Vagina (tissue), 2 donors: ENCODE data around the gene HAPLN2. TPM values are rescaled to one million over a fixed set of nuclear protein-coding genes. Genes with fewer than 3 reads are reported as not detected.
"Not testable (repeated sequence)": the region's sequence is repeated elsewhere in the genome, so short reads cannot be mapped to it uniquely, and the experiment has no call there.

ENCODE experiments used
- DNase-seq, 2 donors: peaks; one replicate each; pipeline ENCODE4 v3.0.0-alpha.2; 2017; ENCODE audit errors: extremely low spot score in 2 of 2
- H3K27ac ChIP-seq: fragments of 200-600 bp; sonication (generic); one replicate; pipeline ENCODE4 v1.5.1; 2019
- H3K27me3 ChIP-seq: fragments of 200-600 bp; sonication (generic); one replicate; pipeline ENCODE4 v1.5.1; 2019
- H3K36me3 ChIP-seq, 2 donors: fragments of 200-600 bp; sonication (generic); one replicate each; pipeline ENCODE4 v1.5.1; 2017 to 2019
- H3K4me1 ChIP-seq: fragments of 200-600 bp; sonication (generic); one replicate; pipeline ENCODE4 v1.5.1; 2019
- H3K4me3 ChIP-seq, 2 donors: fragments of 200-600 bp; sonication (generic); 1 replicate in 1 of 2; 2 replicates in 1 of 2; pipeline ENCODE4 v1.5.1; 2016 to 2019
- H3K9me3 ChIP-seq: fragments of 200-600 bp; sonication (generic); one replicate; pipeline ENCODE4 v1.5.1; 2019
- POLR2A ChIP-seq, 2 donors: fragments of 450-650 bp; IDR thresholded peaks; one replicate each; pipeline ENCODE4 v1.6.1; 2017; ENCODE audit warnings: antibody characterized with exemption in 2 of 2, mild to moderate bottlenecking in 2 of 2, moderate library complexity in 2 of 2
- POLR2AphosphoS5 ChIP-seq, 2 donors: sonication (generic); formaldehyde crosslinking; IDR thresholded peaks; one replicate each; pipeline ENCODE4 v1.9.0; 2017; ENCODE audit warnings: antibody characterized with exemption in 2 of 2, mild to moderate bottlenecking in 2 of 2, low read depth in 1 of 2; ENCODE audit not compliant: insufficient read depth in 1 of 2
- intact Hi-C: fragments of 100-400 bp; cut with DNase I; formaldehyde crosslinking; loops from one replicate; pipeline ENCODE4 v1.15.1; 2023
- total RNA-seq: library from RNA; depleted of rRNA; stranded (reverse); fragments of >200 nt; gene quantifications from one replicate; pipeline ENCODE4 v1.2.3, GENCODE V29; 2016
- TF ChIP-seq, protein P1 (sequence below), 3 experiments: fragments of 450-650 bp in 2 of 3; fragments of 200-600 bp in 1 of 3; sonication (generic) in 1 of 3; IDR thresholded peaks; one replicate each; pipeline ENCODE4 v1.5.1; 2017 to 2019; ENCODE audit warnings: antibody characterized with exemption in 3 of 3, mild to moderate bottlenecking in 2 of 3, moderate library complexity in 2 of 3

The HAPLN2 gene
- total RNA-seq, 1 donor from 2014 or later, result not detected

- intact Hi-C loops, result loop anchor here (5.0 kb wide), 2 partner anchors 47 to 473 kb away; partner anchors contain the start of gene NES
- Histone ChIP-seq H3K4me1 (peaks cover 8% of the 10 kb centered on the region), H3K36me3 (no peaks in the 10 kb centered on the region), H3K9me3 (no peaks in the 10 kb centered on the region), H3K27ac (no peak overlapping the region), H3K4me3 (no peak overlapping the region), H3K27me3 (peaks cover 5% of the 10 kb centered on the region)
- no peak for DNase-seq
- TF ChIP-seq POLR2AphosphoS5 (IDR thresholded peaks at IDR 0.05; ENCODE audit: insufficient read depth in 1 of 2, low read depth in 1 of 2), result no peak
- TF ChIP-seq, protein P1, sequence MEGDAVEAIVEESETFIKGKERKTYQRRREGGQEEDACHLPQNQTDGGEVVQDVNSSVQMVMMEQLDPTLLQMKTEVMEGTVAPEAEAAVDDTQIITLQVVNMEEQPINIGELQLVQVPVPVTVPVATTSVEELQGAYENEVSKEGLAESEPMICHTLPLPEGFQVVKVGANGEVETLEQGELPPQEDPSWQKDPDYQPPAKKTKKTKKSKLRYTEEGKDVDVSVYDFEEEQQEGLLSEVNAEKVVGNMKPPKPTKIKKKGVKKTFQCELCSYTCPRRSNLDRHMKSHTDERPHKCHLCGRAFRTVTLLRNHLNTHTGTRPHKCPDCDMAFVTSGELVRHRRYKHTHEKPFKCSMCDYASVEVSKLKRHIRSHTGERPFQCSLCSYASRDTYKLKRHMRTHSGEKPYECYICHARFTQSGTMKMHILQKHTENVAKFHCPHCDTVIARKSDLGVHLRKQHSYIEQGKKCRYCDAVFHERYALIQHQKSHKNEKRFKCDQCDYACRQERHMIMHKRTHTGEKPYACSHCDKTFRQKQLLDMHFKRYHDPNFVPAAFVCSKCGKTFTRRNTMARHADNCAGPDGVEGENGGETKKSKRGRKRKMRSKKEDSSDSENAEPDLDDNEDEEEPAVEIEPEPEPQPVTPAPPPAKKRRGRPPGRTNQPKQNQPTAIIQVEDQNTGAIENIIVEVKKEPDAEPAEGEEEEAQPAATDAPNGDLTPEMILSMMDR (IDR thresholded peaks at IDR 0.05), result no peak
- TF ChIP-seq POLR2A (IDR thresholded peaks at IDR 0.05), result no peak
Measured at GRCh38 chr1:156629823-156630449, 10.7 kb downstream of the HAPLN2 start.

DNA sequence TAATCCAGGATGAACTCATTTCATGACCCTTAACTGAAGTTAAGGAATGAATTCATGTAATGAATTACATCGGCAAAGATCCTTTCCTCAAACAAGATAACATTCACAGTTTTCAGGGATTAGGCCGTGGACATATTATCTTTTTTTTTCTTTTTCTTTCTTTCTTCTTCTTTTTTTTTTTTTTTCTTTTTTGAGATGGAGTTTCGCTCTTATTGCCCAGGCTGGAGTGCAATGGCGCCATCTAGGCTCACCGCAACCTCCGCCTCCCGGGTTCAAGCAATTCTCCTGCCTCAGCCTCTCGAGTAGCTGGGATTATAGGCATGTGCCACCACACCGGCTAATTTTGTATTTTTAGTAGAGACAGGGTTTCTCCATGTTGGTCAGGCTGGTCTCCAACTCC, 11.9 kb downstream of the HAPLN2 start:
- not testable (repeated sequence) for H3K27me3 ChIP-seq, H3K4me1 ChIP-seq
- intact Hi-C loops, result loop anchor here (5.0 kb wide), 1 partner anchor 474 kb away; no protein-coding TSS in a partner anchor

DNA sequence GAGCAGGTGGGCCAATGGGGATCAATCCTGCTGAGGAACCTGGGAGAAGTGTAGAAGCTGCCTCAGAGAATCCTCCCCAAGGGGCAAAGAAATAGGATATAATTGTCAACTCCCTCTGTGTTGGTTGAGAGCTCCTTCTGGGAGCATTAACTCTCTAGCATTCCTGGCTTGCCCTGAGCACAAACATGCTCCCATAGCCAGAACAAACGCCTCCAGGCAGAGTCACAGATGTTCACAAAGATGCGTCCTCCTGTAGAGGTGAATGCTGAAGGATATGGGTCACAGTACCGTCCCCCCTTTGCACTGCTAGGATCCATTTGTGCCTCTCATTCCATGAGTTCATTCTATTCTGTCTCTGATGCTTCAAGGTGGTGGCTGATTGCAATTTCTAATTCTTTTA, 13.1 kb downstream of the HAPLN2 start:
- DNase-seq, result no peak
- no peak overlapping the region for H3K4me3 ChIP-seq
- no peaks in the 10 kb centered on the region for H3K4me1 ChIP-seq
- H3K27ac ChIP-seq, result no peak overlapping the region
- intact Hi-C loops, result loop anchor here (5.0 kb wide), 1 partner anchor 475 kb away; no protein-coding TSS in a partner anchor
- no peak for TF ChIP-seq POLR2A (IDR thresholded peaks at IDR 0.05)
- TF ChIP-seq, protein P1 (IDR thresholded peaks at IDR 0.05), result no peak
- no peak for TF ChIP-seq POLR2AphosphoS5 (IDR thresholded peaks at IDR 0.05; ENCODE audit: insufficient read depth in 1 of 2, low read depth in 1 of 2)
- no peaks in the 10 kb centered on the region for H3K27me3 ChIP-seq
- no peaks in the 10 kb centered on the region for H3K36me3 ChIP-seq
- no peaks in the 10 kb centered on the region for H3K9me3 ChIP-seq

More for the DNA sequence above, 11.9 kb downstream of the HAPLN2 start:
- not testable (repeated sequence) for H3K36me3 ChIP-seq, H3K4me3 ChIP-seq, H3K9me3 ChIP-seq, DNase-seq, H3K27ac ChIP-seq

DNA sequence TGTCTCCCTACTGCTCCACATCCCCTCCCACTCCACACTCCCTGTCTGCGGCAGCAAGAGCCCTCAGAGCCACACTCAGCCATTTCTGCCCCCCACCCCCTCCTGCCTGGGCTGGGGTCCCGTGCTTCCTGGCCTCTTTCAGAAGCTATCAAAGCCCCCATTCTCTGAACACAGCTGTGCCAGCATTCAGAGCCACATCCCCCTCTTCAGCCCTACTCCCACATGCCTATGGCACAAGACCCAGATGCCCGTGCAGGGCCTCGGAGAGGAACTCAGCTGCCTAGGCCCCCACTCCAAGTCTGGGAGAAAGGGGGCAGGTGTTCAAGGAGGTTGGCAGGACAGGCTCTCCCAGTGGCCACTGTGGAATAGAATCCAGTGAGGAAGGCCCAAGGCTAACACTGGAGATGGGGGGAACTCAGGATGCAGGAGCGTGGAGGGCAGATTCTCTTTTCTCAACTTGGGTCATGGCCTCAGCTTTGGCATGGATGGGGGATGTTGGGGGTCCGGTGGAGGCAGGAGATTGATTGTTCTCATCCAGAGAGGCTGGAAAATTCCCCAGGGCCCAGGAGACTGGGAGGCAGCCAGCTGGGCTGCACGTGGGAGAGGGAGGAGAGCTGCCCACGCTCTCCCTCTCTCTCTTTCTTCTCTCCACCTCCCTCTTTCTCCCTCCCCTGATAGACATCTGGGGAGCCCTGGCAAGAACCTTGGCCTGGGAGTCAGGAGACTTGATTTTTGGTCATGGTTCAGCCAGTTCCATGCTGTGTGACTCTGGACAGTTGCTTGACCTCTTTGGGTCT, 19.2 kb downstream of the HAPLN2 start:
- no peak for DNase-seq
- Histone ChIP-seq H3K36me3 (no peaks in the 10 kb centered on the region), H3K4me3 (no peak overlapping the region), H3K27me3 (no peaks in the 10 kb centered on the region), H3K4me1 (peaks cover 17% of the 10 kb centered on the region), H3K9me3 (no peaks in the 10 kb centered on the region), H3K27ac (no peak overlapping the region)
- intact Hi-C loops, result no loop called here
- TF ChIP-seq POLR2A (IDR thresholded peaks at IDR 0.05) (no peak), POLR2AphosphoS5 (IDR thresholded peaks at IDR 0.05; ENCODE audit: insufficient read depth in 1 of 2, low read depth in 1 of 2) (no peak)
- TF ChIP-seq, protein P1 (IDR thresholded peaks at IDR 0.05), result no peak

DNA sequence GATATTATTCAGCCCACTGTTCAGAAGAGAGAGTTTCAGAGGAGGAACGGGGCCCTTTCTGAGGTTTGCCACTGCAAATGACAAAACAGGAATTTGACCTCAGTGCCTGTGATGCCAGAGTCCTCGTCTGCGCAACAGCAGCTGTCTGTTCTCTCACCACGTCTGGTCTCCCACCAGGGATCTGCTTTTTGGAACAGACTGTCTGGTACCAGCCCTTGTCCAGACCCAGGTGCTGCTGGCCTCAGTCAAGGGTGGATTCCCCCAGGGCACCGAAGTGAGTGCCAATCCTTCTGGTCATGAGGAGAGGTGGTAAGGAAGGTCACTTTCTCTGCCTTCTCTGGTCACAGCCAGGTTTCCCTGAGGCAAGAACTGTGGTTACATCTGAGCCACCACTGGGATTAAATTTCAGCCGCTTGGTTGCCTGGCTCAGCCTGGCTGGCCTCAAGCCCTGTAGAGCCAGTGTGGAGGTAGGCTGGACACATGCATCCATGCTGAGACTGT, 20.4 kb downstream of the HAPLN2 start:
- TF ChIP-seq, protein P1 (IDR thresholded peaks at IDR 0.05), result no peak
- no peak for TF ChIP-seq POLR2AphosphoS5 (IDR thresholded peaks at IDR 0.05; ENCODE audit: insufficient read depth in 1 of 2, low read depth in 1 of 2)
- TF ChIP-seq POLR2A (IDR thresholded peaks at IDR 0.05), result no peak
- no peak for DNase-seq

More for the DNA sequence above, 20.4 kb downstream of the HAPLN2 start:
- H3K27me3 ChIP-seq, result no peaks in the 10 kb centered on the region
- no peaks in the 10 kb centered on the region for H3K9me3 ChIP-seq
- intact Hi-C loops, result no loop called here
- no peak overlapping the region for H3K4me3 ChIP-seq
- no peak overlapping the region for H3K27ac ChIP-seq
- no peaks in the 10 kb centered on the region for H3K36me3 ChIP-seq
- H3K4me1 ChIP-seq, result peaks cover 17% of the 10 kb centered on the region
